Fibroblast of the aortic adventitia (primary cell): ENCODE data around the gene PPP2R1A. TPM values are rescaled to one million over a fixed set of nuclear protein-coding genes. Genes with fewer than 3 reads are reported as not detected.
"Not testable (repeated sequence)": the region's sequence is repeated elsewhere in the genome, so short reads cannot be mapped to it uniquely, and the experiment has no call there.

Source experiments
- DNase-seq: peaks from one replicate; pipeline ENCODE4 v3.0.0-alpha.2; 2010; ENCODE audit warnings: low read depth
- H3K4me3 ChIP-seq: 2 replicates; pipeline ENCODE4 v1.5.1; 2011; ENCODE audit warnings: low read depth, mild to moderate bottlenecking, control low read depth, low read length, moderate library complexity
- total RNA-seq: library from RNA; depleted of rRNA; stranded (reverse); fragments of >200 nt; gene quantifications from 2 replicates; pipeline ENCODE4 v1.2.3, GENCODE V29; 2012; ENCODE audit warnings: low replicate concordance
- TF ChIP-seq, protein P1 (sequence below): IDR thresholded peaks from 2 replicates; pipeline ENCODE4 v1.5.1; 2011; ENCODE audit warnings: mild to moderate bottlenecking, low read length, control low read depth, inconsistent platforms; ENCODE audit not compliant: insufficient read depth

The PPP2R1A gene
- total RNA-seq, 1 donor = 176 TPM

GRCh38 chr19:52237197-52237596, 47.3 kb downstream of the PPP2R1A start:
- H3K4me3 ChIP-seq = no peak overlapping the region
- DNase-seq = no peak
- TF ChIP-seq, protein P1, sequence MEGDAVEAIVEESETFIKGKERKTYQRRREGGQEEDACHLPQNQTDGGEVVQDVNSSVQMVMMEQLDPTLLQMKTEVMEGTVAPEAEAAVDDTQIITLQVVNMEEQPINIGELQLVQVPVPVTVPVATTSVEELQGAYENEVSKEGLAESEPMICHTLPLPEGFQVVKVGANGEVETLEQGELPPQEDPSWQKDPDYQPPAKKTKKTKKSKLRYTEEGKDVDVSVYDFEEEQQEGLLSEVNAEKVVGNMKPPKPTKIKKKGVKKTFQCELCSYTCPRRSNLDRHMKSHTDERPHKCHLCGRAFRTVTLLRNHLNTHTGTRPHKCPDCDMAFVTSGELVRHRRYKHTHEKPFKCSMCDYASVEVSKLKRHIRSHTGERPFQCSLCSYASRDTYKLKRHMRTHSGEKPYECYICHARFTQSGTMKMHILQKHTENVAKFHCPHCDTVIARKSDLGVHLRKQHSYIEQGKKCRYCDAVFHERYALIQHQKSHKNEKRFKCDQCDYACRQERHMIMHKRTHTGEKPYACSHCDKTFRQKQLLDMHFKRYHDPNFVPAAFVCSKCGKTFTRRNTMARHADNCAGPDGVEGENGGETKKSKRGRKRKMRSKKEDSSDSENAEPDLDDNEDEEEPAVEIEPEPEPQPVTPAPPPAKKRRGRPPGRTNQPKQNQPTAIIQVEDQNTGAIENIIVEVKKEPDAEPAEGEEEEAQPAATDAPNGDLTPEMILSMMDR = no peak

DNA sequence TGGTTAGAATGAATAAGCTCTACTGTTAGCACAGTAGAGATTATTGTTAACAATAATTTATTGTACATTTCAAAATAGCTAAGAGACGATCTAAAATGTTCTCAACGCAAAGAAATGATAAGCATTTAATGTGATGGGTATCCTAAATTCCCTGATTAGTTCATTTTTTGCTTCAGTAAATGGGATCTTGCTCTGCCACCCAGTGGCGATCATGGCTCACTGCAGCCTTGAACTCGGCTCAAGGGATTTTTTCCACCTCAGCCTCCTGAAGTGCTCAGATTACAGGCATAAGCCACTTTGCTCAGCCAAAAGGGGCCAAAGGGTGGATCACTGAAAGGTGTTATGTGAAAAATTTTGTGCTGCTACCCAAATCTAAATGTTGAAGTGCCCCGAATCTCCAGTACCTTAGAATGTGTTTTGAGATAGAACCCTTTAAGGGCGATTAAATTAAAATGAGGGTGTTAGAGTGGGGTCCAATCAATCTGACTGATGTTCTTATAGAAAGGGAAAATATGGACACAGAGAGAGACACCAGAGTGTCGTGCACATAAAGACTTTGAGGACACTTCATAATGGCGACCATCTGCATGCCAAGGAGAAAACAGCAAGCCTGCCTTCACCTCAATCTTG, 48.0 kb downstream of the PPP2R1A start:
- peak; percentile 77 for DNase-seq
- no peak overlapping the region for H3K4me3 ChIP-seq
- TF ChIP-seq, protein P1 = peak; percentile 90

- no peak for DNase-seq
- H3K4me3 ChIP-seq = no peak overlapping the region
- TF ChIP-seq, protein P1 = no peak
Measured at GRCh38 chr19:52244021-52244420, 54.2 kb downstream of the PPP2R1A start.

DNA sequence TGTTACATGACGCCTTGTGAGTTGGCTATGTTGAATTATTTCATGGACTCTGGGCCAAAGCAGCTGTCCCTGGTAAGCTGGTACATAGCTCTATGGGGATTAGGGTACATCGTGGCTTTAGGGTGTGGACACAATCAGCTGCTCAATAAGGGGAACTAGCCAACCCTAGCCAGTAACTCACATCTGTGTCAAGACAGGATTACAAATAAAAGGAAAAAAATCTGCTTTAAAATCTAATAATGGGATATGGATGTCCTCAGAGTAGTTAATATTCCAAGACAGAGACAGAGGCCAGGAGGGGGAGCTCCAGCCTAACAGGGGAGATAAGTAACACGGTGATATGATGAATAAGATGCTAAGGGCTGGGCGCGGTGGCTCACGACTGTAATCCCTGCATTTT, 58.4 kb downstream of the PPP2R1A start:
- peak; percentile 46 for DNase-seq

DNA sequence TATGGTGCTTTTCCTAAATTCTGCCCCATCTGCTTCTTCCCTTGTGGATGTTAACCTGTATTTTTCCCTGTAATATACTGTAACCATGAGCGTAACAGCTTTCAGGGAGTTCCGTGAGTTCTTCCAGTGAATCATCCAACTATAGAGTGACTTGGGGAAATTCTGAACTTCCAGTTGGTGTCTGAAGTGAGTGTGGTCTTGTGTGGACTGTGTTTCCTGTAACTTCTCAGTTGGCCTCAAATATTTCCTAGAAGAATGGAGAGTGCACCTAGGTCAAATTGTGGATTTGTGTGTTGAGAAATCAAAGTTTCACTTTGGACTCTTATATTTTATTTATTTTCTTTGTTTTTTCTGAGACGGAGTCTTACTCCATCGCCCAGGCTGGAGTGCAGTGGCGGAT, 68.6 kb downstream of the PPP2R1A start:
- TF ChIP-seq, protein P1 = no peak
- H3K4me3 ChIP-seq = no peak overlapping the region
- no peak for DNase-seq

More for the DNA sequence above, 58.4 kb downstream of the PPP2R1A start:
- TF ChIP-seq, protein P1 = peak; percentile 32
- no peak overlapping the region for H3K4me3 ChIP-seq

DNA sequence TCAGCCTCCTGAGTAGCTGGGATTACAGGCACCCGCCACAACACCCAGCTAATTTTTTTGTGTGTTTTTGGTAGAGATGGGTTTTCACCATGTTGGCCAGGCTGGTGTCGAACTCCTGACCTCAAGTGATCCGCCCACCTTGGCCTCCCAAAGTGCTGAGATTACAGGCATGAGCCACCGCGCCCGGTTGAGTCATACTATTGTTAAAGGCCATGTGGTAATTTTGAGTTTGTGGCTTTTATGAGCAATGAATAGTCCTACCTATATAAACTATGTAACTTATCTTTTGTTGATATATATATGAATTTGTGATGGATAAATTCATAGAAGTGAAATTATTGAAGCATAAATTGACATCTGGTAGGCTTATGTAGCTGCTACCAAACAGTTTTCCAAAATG, 75.7 kb downstream of the PPP2R1A start:
- peak; percentile 22 for DNase-seq
- not testable (repeated sequence) for H3K4me3 ChIP-seq

DNA sequence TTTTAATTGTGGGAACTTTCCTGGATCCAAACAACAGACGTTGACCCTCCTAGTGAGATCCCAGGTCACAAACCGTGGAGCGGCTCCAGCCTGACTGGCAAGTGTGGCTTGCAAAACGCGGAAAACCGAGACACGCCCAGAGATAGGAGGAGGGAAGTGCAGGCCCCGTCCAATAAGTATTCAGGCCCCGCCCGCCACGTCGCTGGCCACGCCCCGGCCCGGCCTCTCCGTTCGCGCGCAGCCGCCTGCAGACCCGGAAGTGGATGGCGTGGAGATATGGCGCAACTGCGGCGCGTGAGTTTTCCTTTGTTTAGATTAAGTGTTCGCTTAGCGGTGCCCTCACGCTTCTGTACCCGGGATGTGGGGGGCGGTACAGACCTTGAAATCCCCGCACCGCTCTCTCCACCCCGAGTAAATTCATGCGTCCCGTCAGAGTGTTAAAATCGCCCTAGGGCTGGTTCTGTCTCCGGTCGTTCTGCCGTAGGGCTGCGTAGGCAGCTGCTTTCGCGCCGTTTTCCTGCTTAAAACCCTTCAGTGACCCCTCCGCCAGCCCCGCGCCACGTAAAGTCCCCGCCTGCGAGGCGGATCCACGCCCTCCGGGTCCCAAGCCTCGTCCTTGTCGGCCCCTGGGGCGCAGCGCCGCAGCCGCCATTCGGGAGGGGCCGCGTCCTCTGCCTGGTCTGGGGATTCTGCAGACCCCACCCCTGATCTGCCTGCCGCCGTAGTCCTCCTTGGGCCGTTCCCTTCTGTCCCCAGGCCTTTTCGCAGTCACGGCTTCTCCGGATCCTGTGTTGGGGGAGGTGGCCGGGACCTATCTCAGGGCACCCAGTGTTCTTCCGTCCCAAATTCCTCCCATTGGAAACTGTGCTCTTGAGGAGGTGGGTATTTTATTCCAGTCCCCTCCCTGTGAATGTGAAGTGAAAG, 79.7 kb downstream of the PPP2R1A start, which contains the start of gene ZNF766:
ZNF766 (plus strand) TSS at position 250 of the 924 bp plus-strand sequence; CDS start at position 277, 27 bp downstream.
- peak; percentile 93 for DNase-seq

More for the DNA sequence above, 79.7 kb downstream of the PPP2R1A start, which contains the start of gene ZNF766:
- TF ChIP-seq, protein P1 = no peak
- H3K4me3 ChIP-seq = peak within 1 kb of the TSS; percentile 93
